GM23338 (cell line): ENCODE measurements around the gene PRAMEF25. TPM values are rescaled to one million over a fixed set of nuclear protein-coding genes. Genes with fewer than 3 reads are reported as not detected.
"Not testable (repeated sequence)": the region's sequence is repeated elsewhere in the genome, so short reads cannot be mapped to it uniquely, and the experiment has no call there.

Experiments
- ATAC-seq: fragments of 200-7000 bp; cut with Tn5 transposase; 3 replicates; pipeline ENCODE4 v1.9.1; 2020
- DNase-seq: peaks from one replicate; pipeline ENCODE4 v3.0.0-alpha.2; 2015; ENCODE audit warnings: low spot score
- H2AFZ ChIP-seq: fragments of 200-600 bp; sonication (generic); 2 replicates; pipeline ENCODE4 v1.8.0; 2016; ENCODE audit warnings: antibody characterized with exemption, mild to moderate bottlenecking, moderate library complexity
- H3F3A ChIP-seq: fragments of 200-600 bp; sonication (generic); replicated peaks from 2 replicates; pipeline ENCODE4 v1.8.0; 2017; ENCODE audit warnings: antibody characterized with exemption, mixed run types, low read depth
- H3K27ac ChIP-seq: fragments of 200-600 bp; sonication (generic); 2 replicates; pipeline ENCODE4 v1.6.1; 2016; ENCODE audit warnings: low read depth
- H3K27me3 ChIP-seq: fragments of 200-600 bp; sonication (generic); 2 replicates; pipeline ENCODE4 v1.8.0; 2016; ENCODE audit warnings: mild to moderate bottlenecking, mixed run types, moderate library complexity; ENCODE audit not compliant: insufficient read depth
- H3K36me3 ChIP-seq: fragments of 200-600 bp; sonication (generic); 2 replicates; pipeline ENCODE4 v1.8.0; 2016; ENCODE audit warnings: mild to moderate bottlenecking; ENCODE audit not compliant: insufficient read depth
- H3K4me1 ChIP-seq: fragments of 200-600 bp; sonication (generic); 2 replicates; pipeline ENCODE4 v1.8.0; 2016; ENCODE audit warnings: mild to moderate bottlenecking, moderate library complexity; ENCODE audit not compliant: insufficient read depth
- H3K4me2 ChIP-seq: fragments of 200-600 bp; sonication (generic); 2 replicates; pipeline ENCODE4 v1.7.1; 2017; ENCODE audit warnings: mixed run types
- H3K4me3 ChIP-seq: fragments of 200-600 bp; sonication (generic); 2 replicates; pipeline ENCODE4 v1.6.1; 2016; ENCODE audit warnings: mixed run types
- H3K79me2 ChIP-seq: fragments of 200-600 bp; sonication (generic); replicated peaks from 2 replicates; pipeline ENCODE4 v1.8.0; 2017; ENCODE audit warnings: mild to moderate bottlenecking; ENCODE audit not compliant: insufficient read depth
- H3K9me2 ChIP-seq: fragments of 200-600 bp; sonication (generic); 2 replicates; pipeline ENCODE4 v1.8.0; 2017; ENCODE audit not compliant: insufficient read depth
- H4K20me1 ChIP-seq: fragments of 200-600 bp; sonication (generic); replicated peaks from 2 replicates; pipeline ENCODE4 v1.8.0; 2017; ENCODE audit warnings: mild to moderate bottlenecking; ENCODE audit not compliant: insufficient read depth
- H3K27ac Mint-ChIP-seq: 2 replicates; pipeline ENCODE4 v1.8.0; 2020; ENCODE audit warnings: inconsistent platforms, mild to moderate bottlenecking, moderate library complexity, mixed read lengths
- H3K27me3 Mint-ChIP-seq: 3 replicates; pipeline ENCODE4 v1.8.0; 2022; ENCODE audit warnings: low read depth, mild to moderate bottlenecking, moderate library complexity, mixed read lengths, inconsistent platforms; ENCODE audit not compliant: insufficient read depth, poor library complexity
- H3K36me3 Mint-ChIP-seq: 3 replicates; pipeline ENCODE4 v1.8.0; 2021; ENCODE audit warnings: low read depth, mild to moderate bottlenecking, inconsistent platforms, moderate library complexity, mixed read lengths
- H3K4me1 Mint-ChIP-seq: 3 replicates; pipeline ENCODE4 v1.8.0; 2020; ENCODE audit warnings: mild to moderate bottlenecking, inconsistent platforms, mixed read lengths
- H3K4me3 Mint-ChIP-seq: 3 replicates; pipeline ENCODE4 v1.8.0; 2021; ENCODE audit warnings: moderate library complexity, mild to moderate bottlenecking, inconsistent platforms, mixed read lengths
- H3K9me3 Mint-ChIP-seq: 3 replicates; pipeline ENCODE4 v1.8.0; 2020; ENCODE audit warnings: moderate library complexity, mild to moderate bottlenecking, inconsistent platforms, mixed read lengths
- long read RNA-seq: library from polyadenylated mRNA; unstranded; transcript quantifications from one replicate; pipeline ENCODE4 v2.0.0, GENCODE V29; 2020; ENCODE audit not compliant: unreplicated experiment
- polyA plus RNA-seq: library from polyadenylated mRNA; unstranded; fragments of >200 nt; fragmentation: Nextera tagmentation; extraction: Ambion mirVana; gene quantifications from 2 replicates; pipeline ENCODE4 v1.2.1, GENCODE V29; 2016
- total RNA-seq: library from RNA; depleted of rRNA; stranded (reverse); fragments of >200 nt; shearing (Covaris generic); gene quantifications from 2 replicates; pipeline ENCODE4 v1.2.3, GENCODE V29; 2014; rRNA removed

Gene PRAMEF25
- total RNA-seq (not detected in 2 replicates), polyA plus RNA-seq (not detected in 2 replicates)
- long read RNA-seq: 0 reads

- not testable (repeated sequence) for H3K36me3 Mint-ChIP-seq, H3K4me1 Mint-ChIP-seq, H3K4me2 ChIP-seq, H3K27me3 ChIP-seq, H3K9me2 ChIP-seq, ATAC-seq, DNase-seq, H3K27ac Mint-ChIP-seq, H3K79me2 ChIP-seq, H3K4me3 Mint-ChIP-seq, H3K36me3 ChIP-seq, H3K27me3 Mint-ChIP-seq, H3K27ac ChIP-seq, H3K4me3 ChIP-seq, H2AFZ ChIP-seq, H3K4me1 ChIP-seq, H4K20me1 ChIP-seq, H3F3A ChIP-seq
- H3K9me3 Mint-ChIP-seq: peaks cover 12% of the 10 kb centered on the region
These were observed at the start of gene PRAMEF25 for GRCh38 chr1:13070474-13070873. Gene PRAMEF25, plus strand, starts transcription at chr1:13070774. Its CDS starts 2,920 bp downstream, at chr1:13073694.

- H3K27ac ChIP-seq, H2AFZ ChIP-seq, H3K27ac Mint-ChIP-seq, H3K36me3 Mint-ChIP-seq, H3K27me3 Mint-ChIP-seq, H3K4me3 Mint-ChIP-seq, H3K4me1 Mint-ChIP-seq, H3K4me1 ChIP-seq, H4K20me1 ChIP-seq, H3K79me2 ChIP-seq, ATAC-seq, H3K27me3 ChIP-seq, H3K4me2 ChIP-seq, H3K9me2 ChIP-seq, H3K4me3 ChIP-seq, DNase-seq, H3F3A ChIP-seq, H3K36me3 ChIP-seq: not testable (repeated sequence)
- peaks cover 22% of the 10 kb centered on the region for H3K9me3 Mint-ChIP-seq
These were observed 14.1 kb upstream of the PRAMEF25 start, which contains the start of gene PRAMEF27 for GRCh38 chr1:13056475-13056874. Gene PRAMEF27, minus strand, starts transcription at chr1:13056575. Its CDS starts 2,916 bp downstream, at chr1:13053659.

- not testable (repeated sequence) for H3K4me1 Mint-ChIP-seq, H3K27me3 ChIP-seq, H3K4me3 Mint-ChIP-seq, H3K36me3 ChIP-seq, H3F3A ChIP-seq, H3K4me1 ChIP-seq, H2AFZ ChIP-seq, ATAC-seq, H4K20me1 ChIP-seq, H3K79me2 ChIP-seq, H3K4me2 ChIP-seq, H3K4me3 ChIP-seq, H3K27me3 Mint-ChIP-seq, H3K27ac Mint-ChIP-seq, DNase-seq, H3K9me2 ChIP-seq, H3K27ac ChIP-seq
- Mint-ChIP-seq H3K9me3 (peaks cover 96% of the 10 kb centered on the region), H3K36me3 (peaks cover 31% of the 10 kb centered on the region)
These were observed 46.2 kb downstream of the PRAMEF25 start, which contains the start of gene HNRNPCL2 for GRCh38 chr1:13116754-13117153. Gene HNRNPCL2, minus strand, starts transcription at chr1:13116854. Its CDS starts 454 bp downstream, at chr1:13116400.

Other genes with a start within 250 kb of the PRAMEF25 start
- not detected in 2 replicates for gene PRAMEF11, start 239.4 kb upstream of the PRAMEF25 start, total RNA-seq
- gene PRAMEF11, start 239.4 kb upstream of the PRAMEF25 start, polyA plus RNA-seq: not detected in 2 replicates
- gene HNRNPCL1, start 222.1 kb upstream of the PRAMEF25 start, total RNA-seq: not detected in 2 replicates
- not detected in 2 replicates for gene HNRNPCL1, start 222.1 kb upstream of the PRAMEF25 start, polyA plus RNA-seq
- not detected in 2 replicates for gene PRAMEF2, start 213.7 kb upstream of the PRAMEF25 start, total RNA-seq
- not detected in 2 replicates for gene PRAMEF2, start 213.7 kb upstream of the PRAMEF25 start, polyA plus RNA-seq
- gene PRAMEF4, start 184.6 kb upstream of the PRAMEF25 start, total RNA-seq: not detected in 2 replicates
- not detected in 2 replicates for gene PRAMEF4, start 184.6 kb upstream of the PRAMEF25 start, polyA plus RNA-seq
- not detected in 2 replicates for gene PRAMEF10, start 172.5 kb upstream of the PRAMEF25 start, total RNA-seq
- not detected in 2 replicates for gene PRAMEF10, start 172.5 kb upstream of the PRAMEF25 start, polyA plus RNA-seq
- gene PRAMEF7, start 154.2 kb upstream of the PRAMEF25 start, total RNA-seq: not detected in 2 replicates
- gene PRAMEF7, start 154.2 kb upstream of the PRAMEF25 start, polyA plus RNA-seq: not detected in 2 replicates
- not detected in 2 replicates for gene PRAMEF6, start 123.2 kb upstream of the PRAMEF25 start, total RNA-seq
- not detected in 2 replicates for gene PRAMEF6, start 123.2 kb upstream of the PRAMEF25 start, polyA plus RNA-seq
- gene PRAMEF27, start 14.2 kb upstream of the PRAMEF25 start, total RNA-seq: not detected in 2 replicates
- not detected in 2 replicates for gene PRAMEF27, start 14.2 kb upstream of the PRAMEF25 start, polyA plus RNA-seq
- not detected in 2 replicates for gene HNRNPCL3, start 10.0 kb upstream of the PRAMEF25 start, total RNA-seq
- not detected in 2 replicates for gene HNRNPCL3, start 10.0 kb upstream of the PRAMEF25 start, polyA plus RNA-seq
- not detected in 2 replicates for gene HNRNPCL2, start 46.1 kb downstream of the PRAMEF25 start, total RNA-seq
- gene HNRNPCL2, start 46.1 kb downstream of the PRAMEF25 start, polyA plus RNA-seq: not detected in 2 replicates
- gene PRAMEF26, start 85.2 kb downstream of the PRAMEF25 start, total RNA-seq: not detected in 2 replicates
- gene PRAMEF26, start 85.2 kb downstream of the PRAMEF25 start, polyA plus RNA-seq: not detected in 2 replicates
- not detected in 2 replicates for gene HNRNPCL4, start 94.9 kb downstream of the PRAMEF25 start, total RNA-seq
- not detected in 2 replicates for gene HNRNPCL4, start 94.9 kb downstream of the PRAMEF25 start, polyA plus RNA-seq
- not detected in 2 replicates for gene PRAMEF9, start 101.1 kb downstream of the PRAMEF25 start, total RNA-seq
- not detected in 2 replicates for gene PRAMEF9, start 101.1 kb downstream of the PRAMEF25 start, polyA plus RNA-seq
- not detected in 2 replicates for gene PRAMEF13, start 130.6 kb downstream of the PRAMEF25 start, total RNA-seq
- not detected in 2 replicates for gene PRAMEF13, start 130.6 kb downstream of the PRAMEF25 start, polyA plus RNA-seq
- not detected in 2 replicates for gene PRAMEF18, start 155.4 kb downstream of the PRAMEF25 start, total RNA-seq
- not detected in 2 replicates for gene PRAMEF18, start 155.4 kb downstream of the PRAMEF25 start, polyA plus RNA-seq
- not detected in 2 replicates for gene PRAMEF5, start 183.4 kb downstream of the PRAMEF25 start, total RNA-seq
- gene PRAMEF5, start 183.4 kb downstream of the PRAMEF25 start, polyA plus RNA-seq: not detected in 2 replicates
- not detected in 2 replicates for gene PRAMEF8, start 214.4 kb downstream of the PRAMEF25 start, total RNA-seq
- not detected in 2 replicates for gene PRAMEF8, start 214.4 kb downstream of the PRAMEF25 start, polyA plus RNA-seq
- gene PRAMEF33, start 232.8 kb downstream of the PRAMEF25 start, total RNA-seq: not detected in 2 replicates
- gene PRAMEF33, start 232.8 kb downstream of the PRAMEF25 start, polyA plus RNA-seq: not detected in 2 replicates
- gene PRAMEF15, start 244.8 kb downstream of the PRAMEF25 start, total RNA-seq: not detected in 2 replicates
- gene PRAMEF15, start 244.8 kb downstream of the PRAMEF25 start, polyA plus RNA-seq: not detected in 2 replicates